Mucosa of stomach (tissue), 1 donor: ENCODE data around the gene MCAM.

Experiments
- H3K27me3 ChIP-seq: one replicate; pipeline ENCODE4 v1.7.0; 2013; ENCODE audit warnings: mild to moderate bottlenecking, low read length; ENCODE audit not compliant: control insufficient read depth, insufficient read depth
- H3K36me3 ChIP-seq: one replicate; pipeline ENCODE4 v1.7.0; 2013; ENCODE audit warnings: low read length; ENCODE audit not compliant: control insufficient read depth, insufficient read depth
- H3K4me1 ChIP-seq: one replicate; pipeline ENCODE4 v1.7.0; 2013; ENCODE audit warnings: mild to moderate bottlenecking, low read length; ENCODE audit not compliant: control insufficient read depth, insufficient read depth
- H3K4me3 ChIP-seq: one replicate; pipeline ENCODE4 v1.7.0; 2013; ENCODE audit warnings: low read length
- H3K9ac ChIP-seq: one replicate; pipeline ENCODE4 v1.7.0; 2013; ENCODE audit warnings: mild to moderate bottlenecking, low read length, moderate library complexity
- H3K9me3 ChIP-seq: one replicate; pipeline ENCODE4 v1.7.0; 2013; ENCODE audit warnings: mild to moderate bottlenecking, low read length, moderate library complexity; ENCODE audit not compliant: control insufficient read depth
- donor health status: Pancreatic carcinoma.

The MCAM gene

GRCh38 chr11:119320240-119320775 lies 3.4 kb upstream of the MCAM start:
- peak overlapping the region; percentile 62 for H3K9ac ChIP-seq
- peaks cover 37% of the 10 kb centered on the region for H3K4me1 ChIP-seq
- H3K27me3 ChIP-seq = peaks cover 51% of the 10 kb centered on the region

GRCh38 chr11:119319700-119320239 lies 2.8 kb upstream of the MCAM start:
- peaks cover 43% of the 10 kb centered on the region for H3K4me1 ChIP-seq
- H3K27me3 ChIP-seq = peaks cover 57% of the 10 kb centered on the region
- no peak overlapping the region for H3K4me3 ChIP-seq
- H3K9me3 ChIP-seq = no peaks in the 10 kb centered on the region
- H3K36me3 ChIP-seq = no peaks in the 10 kb centered on the region
- no peak overlapping the region for H3K9ac ChIP-seq

More at GRCh38 chr11:119320240-119320775, 3.4 kb upstream of the MCAM start:
- H3K36me3 ChIP-seq = no peaks in the 10 kb centered on the region
- H3K9me3 ChIP-seq = no peaks in the 10 kb centered on the region
- H3K4me3 ChIP-seq = no peak overlapping the region

DNA sequence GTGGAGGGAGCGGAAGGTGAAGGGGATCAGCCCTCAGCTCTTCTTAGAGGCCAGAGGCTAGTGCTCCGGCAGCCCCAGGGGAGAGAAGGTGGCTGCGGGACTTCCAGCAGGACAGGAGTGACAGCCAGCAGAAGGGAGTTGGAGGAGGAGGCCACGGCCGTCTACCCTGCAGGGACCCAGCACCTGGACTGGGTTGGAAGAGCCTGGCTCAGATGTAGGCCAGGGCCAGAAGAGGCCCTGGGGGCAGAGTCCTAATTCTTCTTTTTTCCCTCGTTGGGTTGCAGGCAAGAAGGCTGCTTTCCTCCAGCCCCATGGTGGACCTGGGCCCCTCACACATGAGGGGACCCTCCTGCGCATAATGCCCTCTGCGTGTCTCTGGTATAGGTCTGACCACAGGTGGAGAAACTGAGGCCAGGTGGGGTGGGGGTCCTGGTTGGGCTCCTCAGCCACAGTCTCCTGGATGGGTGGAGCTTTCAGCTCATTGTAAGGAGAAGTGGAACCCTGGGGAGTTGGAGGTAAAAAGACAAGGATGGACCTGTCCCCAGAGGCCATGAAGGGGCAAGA lies 2.3 kb upstream of the MCAM start:
- no peak overlapping the region for H3K9ac ChIP-seq
- no peak overlapping the region for H3K4me3 ChIP-seq
- peaks cover 44% of the 10 kb centered on the region for H3K4me1 ChIP-seq
- H3K9me3 ChIP-seq = no peaks in the 10 kb centered on the region
- H3K27me3 ChIP-seq = peaks cover 62% of the 10 kb centered on the region
- no peaks in the 10 kb centered on the region for H3K36me3 ChIP-seq

DNA sequence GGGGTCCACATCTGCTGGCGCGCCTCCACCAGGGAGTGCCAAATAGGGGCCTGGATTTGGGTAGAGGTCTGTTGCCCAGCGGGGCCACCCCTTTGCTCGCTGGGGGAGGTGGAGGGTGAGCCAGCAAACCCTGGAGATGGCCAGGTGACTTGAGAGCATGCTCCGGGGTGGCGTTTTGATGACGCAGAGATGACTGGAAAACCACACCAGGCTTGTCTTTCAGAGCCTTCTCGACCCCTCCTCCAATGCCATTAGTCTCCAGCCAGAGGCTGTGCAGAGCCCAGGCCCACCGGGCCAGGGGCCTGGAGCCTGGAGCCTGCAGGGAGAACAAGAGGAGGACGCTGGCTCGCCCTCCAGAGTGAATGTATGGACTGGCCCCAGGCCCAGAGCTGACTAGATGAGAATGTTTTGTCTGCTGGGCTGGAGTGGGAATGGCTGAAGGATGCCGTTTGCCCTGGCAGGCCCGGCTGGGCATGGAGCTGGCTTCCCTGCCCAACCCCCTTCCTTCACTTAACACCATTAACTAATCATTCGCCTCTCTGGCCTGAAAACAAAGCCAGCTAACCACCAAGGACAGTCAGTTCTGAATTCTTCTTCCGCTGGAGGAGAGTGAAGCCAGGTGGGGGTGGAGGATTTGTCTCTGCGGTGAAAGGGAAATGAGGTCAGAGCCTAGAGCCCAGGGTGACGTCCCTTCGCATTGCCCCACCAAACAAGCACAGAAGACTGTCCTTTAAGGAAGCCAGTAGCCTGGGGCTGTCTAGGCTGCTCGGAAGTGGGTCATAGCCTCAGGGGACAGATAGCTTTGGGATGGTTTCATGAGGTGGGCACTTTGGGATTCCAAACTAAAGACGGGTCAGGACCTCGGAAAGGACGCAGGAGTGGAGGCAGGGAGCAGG lies 1.6 kb upstream of the MCAM start:
- Histone ChIP-seq H3K9me3 (no peaks in the 10 kb centered on the region), H3K4me3 (no peak overlapping the region), H3K9ac (peak overlapping the region; percentile 37), H3K27me3 (peaks cover 66% of the 10 kb centered on the region), H3K36me3 (no peaks in the 10 kb centered on the region), H3K4me1 (peaks cover 44% of the 10 kb centered on the region)

DNA sequence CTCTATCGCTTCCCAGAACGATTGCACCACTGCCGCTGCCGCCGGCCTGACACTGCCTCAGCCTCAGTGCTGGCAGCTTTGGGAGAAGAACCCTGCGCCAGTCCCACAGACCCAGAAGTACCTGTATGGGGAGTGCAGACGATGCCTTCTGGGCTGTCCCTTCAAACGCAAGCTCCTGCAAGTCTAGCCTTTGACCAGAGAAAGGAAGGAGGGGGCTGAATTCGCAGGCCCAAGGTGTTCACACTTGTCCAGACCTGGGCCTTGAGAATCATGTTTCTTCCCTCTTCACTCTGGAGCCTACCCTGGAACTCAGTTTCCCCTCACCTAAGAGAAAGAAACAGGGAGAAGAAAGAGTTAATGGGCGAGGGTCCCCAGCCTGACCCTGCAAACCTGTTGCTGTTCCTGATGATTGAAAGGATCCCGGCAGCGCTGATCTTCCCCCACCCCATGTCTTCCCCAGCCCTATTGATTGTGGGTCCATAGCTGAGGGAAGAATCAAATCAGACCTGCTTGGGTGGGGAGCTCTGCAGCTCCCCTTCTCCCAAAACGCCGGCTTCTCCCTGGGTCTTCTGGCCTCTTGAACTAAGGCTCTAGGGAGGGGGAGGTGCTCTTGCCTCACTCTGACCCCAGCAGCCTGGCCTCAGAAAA lies 786 bp upstream of the MCAM start:
- Histone ChIP-seq H3K9ac (peak overlapping the region; percentile 37), H3K4me3 (no peak overlapping the region)

DNA sequence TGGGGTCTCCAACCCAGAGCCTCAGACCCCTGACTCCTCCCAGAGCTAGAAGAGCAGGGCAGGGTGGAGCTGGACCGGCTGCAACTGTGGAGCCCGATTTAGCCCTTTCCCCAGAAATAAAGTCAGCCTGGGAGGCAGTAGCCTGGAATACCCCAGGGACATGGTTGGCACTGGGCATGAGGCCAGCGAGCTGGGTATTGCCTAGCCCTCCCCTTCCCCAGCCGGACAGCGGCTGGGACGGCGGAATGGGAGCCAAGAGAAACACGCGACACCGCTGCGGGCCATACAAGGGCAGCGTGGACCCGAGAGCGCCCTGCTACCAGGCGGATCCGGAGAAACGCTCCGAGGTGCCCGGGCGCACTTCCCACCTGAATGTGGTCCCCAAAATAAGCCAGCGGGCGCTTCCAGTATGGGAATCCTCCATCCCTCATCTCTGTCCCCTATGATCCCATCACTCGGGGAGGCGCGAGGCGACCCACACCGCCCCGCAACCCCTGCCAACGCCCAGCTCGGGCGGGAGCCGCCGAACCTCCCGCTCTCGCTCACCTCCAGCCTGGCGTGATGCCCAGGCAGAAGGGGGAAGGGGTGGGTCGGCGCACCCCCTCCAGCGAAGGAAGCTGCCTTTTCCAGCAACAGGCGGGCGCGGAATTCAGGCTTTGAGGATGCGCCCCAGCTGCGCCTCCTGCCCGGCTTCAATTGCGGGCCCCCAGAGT lies 758 bp downstream of the MCAM start:
- Histone ChIP-seq H3K9ac (peak overlapping the region; percentile 61), H3K27me3 (peaks cover 63% of the 10 kb centered on the region), H3K9me3 (no peaks in the 10 kb centered on the region), H3K4me3 (no peak overlapping the region), H3K36me3 (no peaks in the 10 kb centered on the region), H3K4me1 (peaks cover 41% of the 10 kb centered on the region)

More for the DNA sequence above, 786 bp upstream of the MCAM start:
- peaks cover 44% of the 10 kb centered on the region for H3K4me1 ChIP-seq
- no peaks in the 10 kb centered on the region for H3K9me3 ChIP-seq
- no peaks in the 10 kb centered on the region for H3K36me3 ChIP-seq
- peaks cover 66% of the 10 kb centered on the region for H3K27me3 ChIP-seq

DNA sequence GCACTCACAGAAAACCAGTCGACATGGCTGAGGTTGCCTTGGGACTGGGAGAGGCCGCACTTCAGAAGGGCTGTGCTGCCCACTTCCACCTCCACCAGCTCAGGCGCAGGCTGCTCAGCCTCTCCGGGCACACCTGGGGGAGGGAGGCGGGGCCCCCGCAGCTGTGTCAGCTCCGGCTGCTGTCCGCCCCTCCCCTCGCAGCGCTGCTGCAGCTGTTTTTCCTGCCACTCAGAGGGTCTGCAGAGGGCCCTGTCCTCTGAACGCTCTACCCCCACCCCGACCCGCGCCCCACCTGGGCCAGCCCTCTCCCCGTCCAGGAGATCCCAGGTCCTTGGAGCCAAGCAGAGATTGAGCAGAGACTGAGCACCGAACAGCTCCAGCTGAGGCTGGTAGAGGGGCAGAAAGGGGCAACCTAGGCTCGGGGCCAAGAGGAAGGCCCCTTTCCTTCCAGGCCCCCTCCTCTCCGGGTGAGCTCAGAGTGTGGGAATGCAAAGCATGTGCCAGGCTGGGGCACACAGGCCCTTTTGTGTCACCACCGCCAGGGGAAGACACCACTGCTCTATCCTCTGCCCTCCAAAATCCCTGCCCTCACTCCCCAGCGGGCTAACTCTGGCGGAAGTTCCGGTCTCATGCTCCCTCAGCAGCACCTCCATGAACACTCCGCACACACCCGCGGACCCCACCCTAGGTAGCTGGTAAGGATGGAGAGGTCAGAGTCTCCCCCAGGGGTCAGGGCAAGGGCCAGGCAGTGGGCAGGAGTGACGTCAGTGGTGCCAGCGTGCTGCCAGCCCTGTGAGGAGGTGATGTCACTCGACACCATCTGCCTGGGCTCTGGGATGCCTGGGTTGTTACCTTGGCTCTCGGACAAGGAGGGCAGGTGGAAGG lies 1.6 kb downstream of the MCAM start:
- H3K36me3 ChIP-seq = no peaks in the 10 kb centered on the region
- H3K9me3 ChIP-seq = no peaks in the 10 kb centered on the region
- peaks cover 35% of the 10 kb centered on the region for H3K4me1 ChIP-seq
- peak overlapping the region; percentile 61 for H3K9ac ChIP-seq
- H3K27me3 ChIP-seq = peaks cover 55% of the 10 kb centered on the region
- no peak overlapping the region for H3K4me3 ChIP-seq

DNA sequence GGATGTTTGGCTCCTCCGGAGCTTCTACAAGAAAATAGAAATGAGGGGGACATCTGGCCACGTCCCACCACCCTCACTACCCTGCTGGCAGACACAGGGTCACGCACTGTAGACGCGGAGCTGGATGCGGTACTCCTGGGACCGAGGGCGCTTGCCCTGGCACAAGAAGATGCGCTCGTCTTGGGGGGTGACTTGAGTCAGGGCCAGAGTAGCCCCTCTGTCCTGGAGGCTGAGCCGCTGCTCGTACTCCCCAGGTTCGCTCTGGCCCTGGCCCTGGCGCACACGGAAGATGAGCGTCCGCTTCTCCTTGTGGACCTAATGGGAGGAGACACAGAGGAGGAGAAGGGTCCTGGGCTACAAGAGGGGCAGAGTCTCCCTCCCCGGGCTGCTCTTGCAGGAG lies 2.2 kb downstream of the MCAM start:
- Histone ChIP-seq H3K4me1 (peaks cover 29% of the 10 kb centered on the region), H3K9me3 (no peaks in the 10 kb centered on the region), H3K9ac (no peak overlapping the region), H3K4me3 (no peak overlapping the region), H3K36me3 (no peaks in the 10 kb centered on the region), H3K27me3 (peaks cover 50% of the 10 kb centered on the region)

- H3K27me3 ChIP-seq = peaks cover 18% of the 10 kb centered on the region
- no peaks in the 10 kb centered on the region for H3K9me3 ChIP-seq
- H3K36me3 ChIP-seq = no peaks in the 10 kb centered on the region
- H3K4me1 ChIP-seq = peaks cover 10% of the 10 kb centered on the region
- no peak overlapping the region for H3K9ac ChIP-seq
- H3K4me3 ChIP-seq = no peak overlapping the region
Observed at GRCh38 chr11:119310682-119311052, 6.3 kb downstream of the MCAM start.

DNA sequence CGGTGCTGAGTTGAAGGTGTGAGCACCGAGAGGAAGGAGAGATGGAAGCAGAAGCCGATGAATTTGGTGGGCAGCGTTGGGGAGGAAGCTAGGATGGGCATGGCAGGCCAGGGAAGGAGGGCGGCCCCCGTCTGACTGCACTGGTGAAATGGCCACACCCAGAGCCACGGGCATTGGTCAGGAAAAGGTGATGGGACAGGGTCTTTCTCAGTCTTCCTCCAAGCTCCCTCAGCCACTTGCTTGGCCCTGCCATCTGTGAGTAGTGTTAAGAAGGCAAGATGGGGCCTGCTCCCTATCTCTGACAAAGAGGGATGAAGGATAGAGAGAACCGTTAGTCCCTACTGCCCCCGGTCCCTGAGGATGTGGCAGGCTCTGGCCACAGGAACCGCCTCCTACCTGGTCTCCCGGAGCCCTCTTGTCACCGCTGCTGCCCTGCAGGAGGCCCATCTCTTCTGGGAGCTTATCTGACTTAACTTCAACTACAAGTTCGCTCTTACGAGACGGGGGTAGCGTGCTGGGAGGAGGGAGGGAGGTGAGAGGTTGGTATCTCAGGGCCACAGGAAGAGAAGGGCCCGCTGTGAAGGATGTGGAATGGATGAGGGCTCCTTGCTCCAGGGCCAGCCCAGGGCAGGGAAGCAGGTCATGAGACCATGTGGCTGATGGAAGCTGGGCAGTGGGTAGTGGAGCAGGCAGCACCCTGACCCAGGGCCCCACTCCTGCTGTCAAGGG lies 6.8 kb downstream of the MCAM start:
- Histone ChIP-seq H3K9me3 (no peaks in the 10 kb centered on the region), H3K4me3 (no peak overlapping the region), H3K9ac (no peak overlapping the region), H3K4me1 (peaks cover 4% of the 10 kb centered on the region), H3K36me3 (no peaks in the 10 kb centered on the region), H3K27me3 (peaks cover 12% of the 10 kb centered on the region)
